ENCODE results near the gene NAGK. TPM values are rescaled to one million over a fixed set of nuclear protein-coding genes. Genes with fewer than 3 reads are reported as not detected.

Gene NAGK
- total RNA-seq, 1 donor from 2014 or later: 150 TPM

- no peak overlapping the region for H3K4me3 ChIP-seq
- H3K27ac ChIP-seq: no peak overlapping the region
- no peaks in the 10 kb centered on the region for H3K9me3 ChIP-seq
- no peak for DNase-seq
- H3K27me3 ChIP-seq (ENCODE audit: low read depth): no peaks in the 10 kb centered on the region
- no peak for ATAC-seq
- intact Hi-C loops (cut with DNase I): no loop called here
- H3K4me1 ChIP-seq: no peaks in the 10 kb centered on the region
- H3K36me3 ChIP-seq: peaks cover 58% of the 10 kb centered on the region
- no peak for TF ChIP-seq CTCF (IDR thresholded peaks at IDR 0.05)
These were observed 53.0 kb downstream of the NAGK start for GRCh38 chr2:71121479-71121878.

GRCh38 chr2:71122387-71123298 is 54.2 kb downstream of the NAGK start:
- Histone ChIP-seq H3K36me3 (peaks cover 50% of the 10 kb centered on the region), H3K4me3 (no peak overlapping the region), H3K9me3 (no peaks in the 10 kb centered on the region), H3K27ac (no peak overlapping the region), H3K4me1 (peaks cover 5% of the 10 kb centered on the region), H3K27me3 (ENCODE audit: low read depth) (no peaks in the 10 kb centered on the region)
- DNase-seq: no peak
- no peak for ATAC-seq
- TF ChIP-seq CTCF (IDR thresholded peaks at IDR 0.05): no peak
- intact Hi-C loops (cut with DNase I): no loop called here

- intact Hi-C loops (cut with DNase I): no loop called here
- no peak for DNase-seq
- no peaks in the 10 kb centered on the region for H3K9me3 ChIP-seq
- H3K36me3 ChIP-seq: peaks cover 23% of the 10 kb centered on the region
- H3K4me1 ChIP-seq: peaks cover 22% of the 10 kb centered on the region
- TF ChIP-seq CTCF (IDR thresholded peaks at IDR 0.05): no peak
- H3K27ac ChIP-seq: no peak overlapping the region
- H3K4me3 ChIP-seq: no peak overlapping the region
- no peak for ATAC-seq
- no peaks in the 10 kb centered on the region for H3K27me3 ChIP-seq (ENCODE audit: low read depth)
These were observed 57.3 kb downstream of the NAGK start for GRCh38 chr2:71125506-71126294.

DNA sequence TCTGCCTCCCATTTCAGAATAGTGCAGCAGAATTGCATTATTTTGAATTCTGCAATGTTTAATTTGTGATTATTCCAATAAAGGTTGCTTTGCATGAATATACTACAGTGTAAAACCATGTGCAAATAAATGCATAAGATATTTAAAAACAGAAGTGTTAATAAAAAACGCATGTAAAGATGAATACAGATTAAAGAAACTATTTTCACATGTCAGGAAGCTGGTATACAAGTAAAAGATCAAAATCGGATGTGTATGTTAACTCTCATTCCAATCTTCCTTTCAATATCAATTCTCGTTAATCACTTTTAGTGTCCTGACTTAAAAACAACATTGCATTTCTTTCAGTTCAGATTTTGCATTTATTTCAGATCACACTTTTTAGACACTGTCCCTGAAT is 58.5 kb downstream of the NAGK start:
- DNase-seq: no peak
- Histone ChIP-seq H3K36me3 (peaks cover 11% of the 10 kb centered on the region), H3K9me3 (no peaks in the 10 kb centered on the region), H3K4me3 (no peak overlapping the region), H3K27me3 (ENCODE audit: low read depth) (no peaks in the 10 kb centered on the region), H3K4me1 (peaks cover 34% of the 10 kb centered on the region), H3K27ac (no peak overlapping the region)
- TF ChIP-seq CTCF (IDR thresholded peaks at IDR 0.05): no peak
- intact Hi-C loops (cut with DNase I): no loop called here
- no peak for ATAC-seq

Other genes starting within 250 kb of the NAGK start
- gene CLEC4F, start 248.0 kb upstream of the NAGK start, total RNA-seq: 0.71 TPM
- 3.0 TPM for gene CD207, start 232.8 kb upstream of the NAGK start, total RNA-seq
- not detected for gene VAX2, start 168.1 kb upstream of the NAGK start, total RNA-seq
- gene ATP6V1B1, start 132.7 kb upstream of the NAGK start, total RNA-seq: 2.2 TPM
- gene ANKRD53, start 90.0 kb upstream of the NAGK start, total RNA-seq: 1.1 TPM
- 71.3 TPM for gene TEX261, start 73.8 kb upstream of the NAGK start, total RNA-seq
- gene MCEE, start 61.6 kb downstream of the NAGK start, total RNA-seq: 22.2 TPM
- gene MPHOSPH10, start 62.0 kb downstream of the NAGK start, total RNA-seq: 26.0 TPM
- 7.7 TPM for gene PAIP2B, start 158.5 kb downstream of the NAGK start, total RNA-seq

Measured in lower lobe of right lung (tissue), 2 donors.